Chondrocyte (in vitro differentiated cells): Measurements from ENCODE around the gene CDH22. TPM values are rescaled to one million over a fixed set of nuclear protein-coding genes. Genes with fewer than 3 reads are reported as not detected.

Source experiments
- DNase-seq: peaks from one replicate; pipeline ENCODE4 v3.0.0; 2021; ENCODE audit warnings: mixed read lengths, low spot score
- H3K27ac Mint-ChIP-seq: one replicate; pipeline ENCODE4 v1.8.0; 2021; ENCODE audit warnings: mild to moderate bottlenecking, moderate library complexity, mixed read lengths; ENCODE audit not compliant: unreplicated experiment
- H3K27me3 Mint-ChIP-seq: 2 replicates; pipeline ENCODE4 v1.8.0; 2021; ENCODE audit warnings: low read depth, mixed read lengths
- H3K36me3 Mint-ChIP-seq: 2 replicates; pipeline ENCODE4 v1.8.0; 2021; ENCODE audit warnings: low read depth, mixed read lengths
- H3K4me1 Mint-ChIP-seq: 2 replicates; pipeline ENCODE4 v1.8.0; 2021; ENCODE audit warnings: low read depth, mild to moderate bottlenecking, mixed read lengths
- H3K4me3 Mint-ChIP-seq: one replicate; pipeline ENCODE4 v1.8.0; 2021; ENCODE audit warnings: mild to moderate bottlenecking, moderate library complexity, mixed read lengths; ENCODE audit not compliant: unreplicated experiment
- H3K9me3 Mint-ChIP-seq: 2 replicates; pipeline ENCODE4 v1.8.0; 2021; ENCODE audit warnings: low read depth, mixed read lengths
- CTCF ChIP-seq: fragments of 200-600 bp; sonication (generic); IDR thresholded peaks from 2 replicates; pipeline ENCODE4 v1.5.0; 2021; ENCODE audit warnings: antibody characterized with exemption, mild to moderate bottlenecking, moderate library complexity
- total RNA-seq: library from RNA; stranded (reverse); gene quantifications from 3 replicates; pipeline ENCODE4 v1.2.1, GENCODE V29; 2021

CDH22 gene
- total RNA-seq, 1 donor from 2014 or later = not detected

- Mint-ChIP-seq H3K27ac (no peak overlapping the region), H3K9me3 (no peaks in the 10 kb centered on the region), H3K36me3 (no peaks in the 10 kb centered on the region), H3K27me3 (peaks cover 61% of the 10 kb centered on the region), H3K4me3 (no peak overlapping the region), H3K4me1 (no peaks in the 10 kb centered on the region)
- DNase-seq = no peak
- TF ChIP-seq CTCF = no peak
Observed at GRCh38 chr20:46252352-46253091, 55.8 kb downstream of the CDH22 start.

GRCh38 chr20:46251211-46251673 lies 57.1 kb downstream of the CDH22 start:
- Mint-ChIP-seq H3K9me3 (no peaks in the 10 kb centered on the region), H3K4me3 (no peak overlapping the region), H3K27ac (no peak overlapping the region), H3K4me1 (no peaks in the 10 kb centered on the region), H3K36me3 (no peaks in the 10 kb centered on the region), H3K27me3 (peaks cover 74% of the 10 kb centered on the region)
- DNase-seq = no peak
- TF ChIP-seq CTCF = no peak

- H3K27me3 Mint-ChIP-seq = peaks cover 78% of the 10 kb centered on the region
- H3K4me1 Mint-ChIP-seq = no peaks in the 10 kb centered on the region
- H3K9me3 Mint-ChIP-seq = no peaks in the 10 kb centered on the region
- H3K27ac Mint-ChIP-seq = no peak overlapping the region
- H3K36me3 Mint-ChIP-seq = no peaks in the 10 kb centered on the region
- H3K4me3 Mint-ChIP-seq = no peak overlapping the region
- TF ChIP-seq CTCF = no peak
- DNase-seq = no peak
Observed at GRCh38 chr20:46250772-46251171, 57.5 kb downstream of the CDH22 start.

GRCh38 chr20:46249671-46250070 lies 58.6 kb downstream of the CDH22 start:
- H3K36me3 Mint-ChIP-seq = no peaks in the 10 kb centered on the region
- H3K27me3 Mint-ChIP-seq = peaks cover 85% of the 10 kb centered on the region
- TF ChIP-seq CTCF = no peak
- no peak for DNase-seq
- H3K4me3 Mint-ChIP-seq = no peak overlapping the region
- H3K9me3 Mint-ChIP-seq = no peaks in the 10 kb centered on the region
- H3K27ac Mint-ChIP-seq = no peak overlapping the region
- no peaks in the 10 kb centered on the region for H3K4me1 Mint-ChIP-seq

- no peak for TF ChIP-seq CTCF
- H3K27me3 Mint-ChIP-seq = peaks cover 67% of the 10 kb centered on the region
- DNase-seq = no peak
- no peak overlapping the region for H3K27ac Mint-ChIP-seq
- no peaks in the 10 kb centered on the region for H3K4me1 Mint-ChIP-seq
- no peaks in the 10 kb centered on the region for H3K9me3 Mint-ChIP-seq
- H3K36me3 Mint-ChIP-seq = no peaks in the 10 kb centered on the region
- no peak overlapping the region for H3K4me3 Mint-ChIP-seq
Observed at GRCh38 chr20:46246559-46246958, 61.7 kb downstream of the CDH22 start.
